Head of caudate nucleus (tissue), 42 donors: ENCODE measurements around the gene CRISP2.
"Not testable (repeated sequence)": the region's sequence is repeated elsewhere in the genome, so short reads cannot be mapped to it uniquely, and the experiment has no call there.

Experiments
- DNase-seq, 42 donors: peaks; one replicate each; pipeline versions ENCODE4 v3.0.0 to v3.0.0-alpha.2; 2020 to 2021; ENCODE audit warnings: mixed read lengths in 7 of 42
- intact Hi-C: fragments of 100-400 bp; cut with DNase I; formaldehyde crosslinking; loops from one replicate; pipeline ENCODE4 v1.15.0; 2022

Gene CRISP2

GRCh38 chr6:49713346-49713745 is at the start of gene CRISP2:
Gene CRISP2 (minus strand): TSS chr6:49713543. CDS start chr6:49709196, 4,347 bp downstream.
- intact Hi-C loops = no loop called here
- peak in 27 of 42 donors; percentile 1 to 57 (median 12) for DNase-seq

- no peak for DNase-seq
- intact Hi-C loops = no loop called here
These were observed 30.9 kb upstream of the CRISP2 start, which contains the start of gene CRISP3 for GRCh38 chr6:49744259-49744658. Gene CRISP3 (minus strand): TSS chr6:49744388. CDS start chr6:49744367, 21 bp downstream.

- no peak for DNase-seq
- intact Hi-C loops = no loop called here
These were observed 30.1 kb upstream of the CRISP2 start for GRCh38 chr6:49743429-49743828.

- DNase-seq = no peak
- intact Hi-C loops = no loop called here
These were observed 26.1 kb upstream of the CRISP2 start for GRCh38 chr6:49739423-49739822.

GRCh38 chr6:49736017-49736508 is 22.7 kb upstream of the CRISP2 start:
- DNase-seq = no peak
- intact Hi-C loops = no loop called here

- no peak for DNase-seq
- intact Hi-C loops = no loop called here
These were observed 20.3 kb upstream of the CRISP2 start for GRCh38 chr6:49733680-49734079.

- intact Hi-C loops = no loop called here
- DNase-seq = no peak
These were observed 19.4 kb upstream of the CRISP2 start for GRCh38 chr6:49732781-49733180.

- intact Hi-C loops = no loop called here
- no peak for DNase-seq
These were observed 16.9 kb upstream of the CRISP2 start for GRCh38 chr6:49730251-49730650.

- DNase-seq, intact Hi-C loops: not testable (repeated sequence)
These were observed 10.6 kb upstream of the CRISP2 start for GRCh38 chr6:49723917-49724316.

- intact Hi-C loops = no loop called here
- DNase-seq = no peak
These were observed 8.0 kb upstream of the CRISP2 start for GRCh38 chr6:49721297-49721696.

GRCh38 chr6:49720372-49720771 is 7.0 kb upstream of the CRISP2 start:
- intact Hi-C loops = no loop called here

GRCh38 chr6:49698478-49698877 is 14.9 kb downstream of the CRISP2 start:
- DNase-seq = no peak
- intact Hi-C loops = no loop called here

More at GRCh38 chr6:49720372-49720771, 7.0 kb upstream of the CRISP2 start:
- no peak for DNase-seq

GRCh38 chr6:49693512-49693911 is 19.8 kb downstream of the CRISP2 start:
- intact Hi-C loops = no loop called here

GRCh38 chr6:49692534-49692933 is 20.8 kb downstream of the CRISP2 start:
- intact Hi-C loops = no loop called here
- no peak for DNase-seq

More at GRCh38 chr6:49693512-49693911, 19.8 kb downstream of the CRISP2 start:
- DNase-seq = no peak

GRCh38 chr6:49676671-49677281 is 36.6 kb downstream of the CRISP2 start:
- DNase-seq = no peak
- intact Hi-C loops = no loop called here

GRCh38 chr6:49675816-49676215 is 37.5 kb downstream of the CRISP2 start:
- intact Hi-C loops = no loop called here
- no peak for DNase-seq

GRCh38 chr6:49668083-49668511 is 45.2 kb downstream of the CRISP2 start:
- DNase-seq = no peak
- intact Hi-C loops = no loop called here

GRCh38 chr6:49666930-49667757 is 46.2 kb downstream of the CRISP2 start:
- DNase-seq = no peak
- intact Hi-C loops = no loop called here

- intact Hi-C loops = no loop called here
- DNase-seq = no peak
These were observed 46.9 kb downstream of the CRISP2 start for GRCh38 chr6:49666480-49666879.

- DNase-seq = no peak
- intact Hi-C loops = no loop called here
These were observed 48.5 kb downstream of the CRISP2 start for GRCh38 chr6:49664817-49665216.
